ENCODE measurements around the gene CPEB3. TPM values are rescaled to one million over a fixed set of nuclear protein-coding genes. Genes with fewer than 3 reads are reported as not detected.
A peak's percentile ranks its signal among the peaks of the same experiment; 100 is the strongest.

CPEB3 gene
- total and polyA plus RNA-seq, 9 of the 15 experiments (the other 6 are each of a cell fraction or from before 2014, with no cell fraction given): 0.15 to 1.2 (median 0.51) TPM

DNA sequence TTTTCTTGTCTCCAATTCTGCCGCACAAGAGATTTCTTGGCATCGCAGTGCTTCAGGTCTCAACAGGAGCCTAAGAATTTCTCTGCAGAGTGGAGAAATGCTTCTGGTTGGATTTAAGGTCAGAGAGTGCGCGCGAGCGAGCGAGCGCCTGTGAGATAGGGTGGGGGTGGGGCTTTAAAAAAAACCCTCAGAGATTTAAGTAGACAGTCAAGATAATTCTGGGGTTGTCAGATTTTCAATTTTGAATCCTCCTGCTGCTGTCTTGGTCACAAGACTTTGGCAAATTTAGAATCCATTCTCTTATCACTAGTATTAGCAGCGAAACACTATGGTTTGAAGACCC, 49.7 kb downstream of the CPEB3 start (continued):
- TF ChIP-seq, protein P1, sequence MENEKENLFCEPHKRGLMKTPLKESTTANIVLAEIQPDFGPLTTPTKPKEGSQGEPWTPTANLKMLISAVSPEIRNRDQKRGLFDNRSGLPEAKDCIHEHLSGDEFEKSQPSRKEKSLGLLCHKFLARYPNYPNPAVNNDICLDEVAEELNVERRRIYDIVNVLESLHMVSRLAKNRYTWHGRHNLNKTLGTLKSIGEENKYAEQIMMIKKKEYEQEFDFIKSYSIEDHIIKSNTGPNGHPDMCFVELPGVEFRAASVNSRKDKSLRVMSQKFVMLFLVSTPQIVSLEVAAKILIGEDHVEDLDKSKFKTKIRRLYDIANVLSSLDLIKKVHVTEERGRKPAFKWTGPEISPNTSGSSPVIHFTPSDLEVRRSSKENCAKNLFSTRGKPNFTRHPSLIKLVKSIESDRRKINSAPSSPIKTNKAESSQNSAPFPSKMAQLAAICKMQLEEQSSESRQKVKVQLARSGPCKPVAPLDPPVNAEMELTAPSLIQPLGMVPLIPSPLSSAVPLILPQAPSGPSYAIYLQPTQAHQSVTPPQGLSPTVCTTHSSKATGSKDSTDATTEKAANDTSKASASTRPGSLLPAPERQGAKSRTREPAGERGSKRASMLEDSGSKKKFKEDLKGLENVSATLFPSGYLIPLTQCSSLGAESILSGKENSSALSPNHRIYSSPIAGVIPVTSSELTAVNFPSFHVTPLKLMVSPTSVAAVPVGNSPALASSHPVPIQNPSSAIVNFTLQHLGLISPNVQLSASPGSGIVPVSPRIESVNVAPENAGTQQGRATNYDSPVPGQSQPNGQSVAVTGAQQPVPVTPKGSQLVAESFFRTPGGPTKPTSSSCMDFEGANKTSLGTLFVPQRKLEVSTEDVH (IDR thresholded peaks at IDR 0.05; ENCODE audit: low read depth, partially characterized antibody): no peak
- no peak for TF ChIP-seq SIX5 (IDR thresholded peaks at IDR 0.05; ENCODE audit: borderline replicate concordance in 1 of 2, insufficient read depth in 1 of 2, low read depth in 1 of 2, low read length in 2 of 2)
- 0 out of 2 replicates have a peak, but pooled peaks have one; percentile 25 for TF ChIP-seq ZNF175 (CRISPR knock-in tag; IDR thresholded peaks at IDR 0.05; ENCODE audit: low read depth)
- TF ChIP-seq PTBP1 (IDR thresholded peaks at IDR 0.05; ENCODE audit: low read depth, low read length): no peak
- no peak for TF ChIP-seq ZNF764 (CRISPR knock-in tag; IDR thresholded peaks at IDR 0.05; ENCODE audit: low read depth)
- TF ChIP-seq RB1 (IDR thresholded peaks at IDR 0.05; ENCODE audit: low read depth): no peak
- TF ChIP-seq ZNF384 (IDR thresholded peaks at IDR 0.05; ENCODE audit: low read depth, low read length): peak; percentile 80
- peak; percentile 64 to 65 for TF ChIP-seq NRF1 (conservative IDR thresholded peaks at IDR 0.05 in 1 of 2, IDR thresholded peaks at IDR 0.05 in 1 of 2)

Measured in K562 (cell line).